ENCODE results near the gene INPP5K.

DNA sequence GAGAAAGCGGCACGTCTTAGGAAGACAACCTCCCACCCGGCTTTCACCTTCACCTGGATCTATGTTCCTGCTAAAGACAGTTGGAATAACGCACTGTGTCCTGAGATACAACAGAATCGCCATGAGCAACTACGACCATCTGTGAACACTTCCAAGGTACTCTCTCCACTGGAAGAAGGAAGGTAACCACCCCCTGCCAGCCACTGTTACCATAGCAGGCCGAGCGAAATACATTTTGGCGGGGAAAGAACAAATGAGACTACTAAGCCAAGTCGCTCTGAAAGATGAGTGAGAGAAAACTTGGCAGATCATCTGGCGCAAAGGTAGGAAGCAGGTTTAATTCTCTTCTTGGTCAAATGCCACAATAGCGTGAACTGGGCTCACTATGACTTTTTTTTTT is 70.2 kb downstream of the INPP5K start:
- TF ChIP-seq, protein P1, sequence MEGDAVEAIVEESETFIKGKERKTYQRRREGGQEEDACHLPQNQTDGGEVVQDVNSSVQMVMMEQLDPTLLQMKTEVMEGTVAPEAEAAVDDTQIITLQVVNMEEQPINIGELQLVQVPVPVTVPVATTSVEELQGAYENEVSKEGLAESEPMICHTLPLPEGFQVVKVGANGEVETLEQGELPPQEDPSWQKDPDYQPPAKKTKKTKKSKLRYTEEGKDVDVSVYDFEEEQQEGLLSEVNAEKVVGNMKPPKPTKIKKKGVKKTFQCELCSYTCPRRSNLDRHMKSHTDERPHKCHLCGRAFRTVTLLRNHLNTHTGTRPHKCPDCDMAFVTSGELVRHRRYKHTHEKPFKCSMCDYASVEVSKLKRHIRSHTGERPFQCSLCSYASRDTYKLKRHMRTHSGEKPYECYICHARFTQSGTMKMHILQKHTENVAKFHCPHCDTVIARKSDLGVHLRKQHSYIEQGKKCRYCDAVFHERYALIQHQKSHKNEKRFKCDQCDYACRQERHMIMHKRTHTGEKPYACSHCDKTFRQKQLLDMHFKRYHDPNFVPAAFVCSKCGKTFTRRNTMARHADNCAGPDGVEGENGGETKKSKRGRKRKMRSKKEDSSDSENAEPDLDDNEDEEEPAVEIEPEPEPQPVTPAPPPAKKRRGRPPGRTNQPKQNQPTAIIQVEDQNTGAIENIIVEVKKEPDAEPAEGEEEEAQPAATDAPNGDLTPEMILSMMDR (IDR thresholded peaks at IDR 0.05), result no peak
- no peak for TF ChIP-seq EP300 (IDR thresholded peaks at IDR 0.05)
